PFSK-1 (cell line): ENCODE results near the gene HGS.

Source experiments
- FOXP2 ChIP-seq: optimal IDR thresholded peaks from 2 replicates; pipeline ENCODE3; 2011; ENCODE audit warnings: borderline replicate concordance, control low read depth, inconsistent platforms; ENCODE audit not compliant: insufficient read depth; ENCODE audit errors: extremely low read length, extremely low read depth
- POLR2AphosphoS5 ChIP-seq: IDR thresholded peaks from 2 replicates; pipeline ENCODE4 v1.6.1; 2012; ENCODE audit warnings: low read depth, mild to moderate bottlenecking, control low read depth, low read length, moderate library complexity
- REST ChIP-seq, 2 experiments: IDR thresholded peaks; 2 replicates each; pipeline versions ENCODE4 v1.6.1 to v1.8.0; 2011 to 2012; ENCODE audit warnings: low read depth in 2 of 2, low read length in 2 of 2, control low read depth in 1 of 2, inconsistent platforms in 1 of 2, mild to moderate bottlenecking in 1 of 2, moderate library complexity in 1 of 2; ENCODE audit not compliant: insufficient read depth in 1 of 2
- SIN3A ChIP-seq: IDR thresholded peaks from 2 replicates; pipeline ENCODE4 v1.6.1; 2012; ENCODE audit warnings: mild to moderate bottlenecking, low read length, moderate library complexity, borderline replicate concordance; ENCODE audit not compliant: insufficient read depth
- TAF1 ChIP-seq: IDR thresholded peaks from 2 replicates; pipeline ENCODE4 v1.6.1; 2012; ENCODE audit warnings: low read length, control low read depth, borderline replicate concordance; ENCODE audit not compliant: insufficient read depth

HGS gene

GRCh38 chr17:81685108-81685507, 1.3 kb downstream of the HGS start:
- TF ChIP-seq TAF1, result no peak
- TF ChIP-seq REST (IDR thresholded peaks at IDR 0.05; ENCODE audit: insufficient read depth in 1 of 2, low read depth in 2 of 2, low read length in 2 of 2), result no peak
- no peak for TF ChIP-seq SIN3A

- no peak for TF ChIP-seq SIN3A
- no peak for TF ChIP-seq POLR2AphosphoS5
- no peak for TF ChIP-seq FOXP2
- TF ChIP-seq TAF1, result no peak
- no peak for TF ChIP-seq REST (IDR thresholded peaks at IDR 0.05; ENCODE audit: insufficient read depth in 1 of 2, low read depth in 2 of 2, low read length in 2 of 2)
Measured at GRCh38 chr17:81686614-81687013, 2.8 kb downstream of the HGS start.

GRCh38 chr17:81687770-81688541, 4.1 kb downstream of the HGS start:
- TF ChIP-seq POLR2AphosphoS5 (no peak), TAF1 (no peak), FOXP2 (no peak), SIN3A (no peak), REST (IDR thresholded peaks at IDR 0.05; ENCODE audit: insufficient read depth in 1 of 2, low read depth in 2 of 2, low read length in 2 of 2) (no peak)

GRCh38 chr17:81688616-81689015, 4.8 kb downstream of the HGS start:
- TF ChIP-seq POLR2AphosphoS5, result no peak
- no peak for TF ChIP-seq TAF1
- no peak for TF ChIP-seq FOXP2
- no peak for TF ChIP-seq SIN3A
- TF ChIP-seq REST (IDR thresholded peaks at IDR 0.05; ENCODE audit: insufficient read depth in 1 of 2, low read depth in 2 of 2, low read length in 2 of 2), result no peak

- TF ChIP-seq POLR2AphosphoS5 (no peak), SIN3A (no peak), REST (IDR thresholded peaks at IDR 0.05; ENCODE audit: insufficient read depth in 1 of 2, low read depth in 2 of 2, low read length in 2 of 2) (no peak), TAF1 (no peak), FOXP2 (no peak)
Measured at GRCh38 chr17:81690066-81690465, 6.3 kb downstream of the HGS start.
